Keratinocyte (primary cell): Measurements from ENCODE around the gene SPEM2. TPM values are rescaled to one million over a fixed set of nuclear protein-coding genes. Genes with fewer than 3 reads are reported as not detected.

Source experiments
- DNase-seq: peaks from one replicate; pipeline ENCODE4 v3.0.0-alpha.2; 2011; ENCODE audit warnings: low read depth, missing footprints, low spot score
- FAIRE-seq: peaks from 2 replicates; lab custom pipeline; 2011; peaks lifted over from hg19 to GRCh38; lab: Jason Lieb, UNC
- H2AFZ ChIP-seq: 2 replicates; pipeline ENCODE4 v1.6.0; 2012; ENCODE audit warnings: low read length, control low read depth, inconsistent platforms; ENCODE audit not compliant: control insufficient read depth
- H3K27ac ChIP-seq: 2 replicates; pipeline ENCODE4 v1.5.1; 2011; ENCODE audit warnings: low read length; ENCODE audit not compliant: control insufficient read depth, insufficient read depth
- H3K27me3 ChIP-seq: 3 replicates; pipeline ENCODE4 v1.6.0; 2011; ENCODE audit warnings: low read length; ENCODE audit not compliant: control insufficient read depth, insufficient read depth; ENCODE audit errors: extremely low read depth
- H3K36me3 ChIP-seq, 2 experiments: 2 replicates in 1 of 2; 3 replicates in 1 of 2; pipeline ENCODE4 v1.5.1; 2011; ENCODE audit warnings: low read length in 2 of 2, mild to moderate bottlenecking in 1 of 2; ENCODE audit not compliant: control insufficient read depth in 2 of 2, insufficient read depth in 2 of 2; ENCODE audit errors: extremely low read depth in 1 of 2
- H3K4me1 ChIP-seq: 3 replicates; pipeline ENCODE4 v1.5.1; 2011; ENCODE audit warnings: low read length; ENCODE audit not compliant: control insufficient read depth, insufficient read depth; ENCODE audit errors: extremely low read depth
- H3K4me2 ChIP-seq: 3 replicates; pipeline ENCODE4 v1.6.0; 2011; ENCODE audit warnings: low read depth, low read length; ENCODE audit not compliant: control insufficient read depth, insufficient read depth; ENCODE audit errors: extremely low read depth
- H3K4me3 ChIP-seq, 3 experiments: fragments of 200-600 bp in 1 of 3; sonication (generic) in 1 of 3; 2 replicates in 2 of 3; 3 replicates in 1 of 3; pipeline ENCODE4 v1.5.1; 2011 to 2016; ENCODE audit warnings: low read length in 3 of 3, mild to moderate bottlenecking in 3 of 3, control low read depth in 2 of 3, inconsistent platforms in 1 of 3, low read depth in 1 of 3, mixed read lengths in 1 of 3, mixed run types in 1 of 3, moderate library complexity in 1 of 3; ENCODE audit not compliant: control insufficient read depth in 2 of 3, insufficient read depth in 2 of 3; ENCODE audit errors: extremely low read depth in 1 of 3
- H3K79me2 ChIP-seq: 2 replicates; pipeline ENCODE4 v1.6.0; 2012; ENCODE audit warnings: low read length; ENCODE audit not compliant: control insufficient read depth, insufficient read depth
- H3K9ac ChIP-seq: 3 replicates; pipeline ENCODE4 v1.6.0; 2011; ENCODE audit warnings: low read length; ENCODE audit not compliant: control insufficient read depth, insufficient read depth; ENCODE audit errors: extremely low read depth
- H3K9me1 ChIP-seq: 3 replicates; pipeline ENCODE4 v1.6.0; 2011; ENCODE audit warnings: low read length; ENCODE audit not compliant: control insufficient read depth, insufficient read depth; ENCODE audit errors: extremely low read depth
- H3K9me3 ChIP-seq: 2 replicates; pipeline ENCODE4 v1.5.1; 2012; ENCODE audit warnings: low read depth, low read length; ENCODE audit not compliant: control insufficient read depth
- H4K20me1 ChIP-seq: 3 replicates; pipeline ENCODE4 v1.6.0; 2011; ENCODE audit warnings: low read length; ENCODE audit not compliant: control insufficient read depth, insufficient read depth; ENCODE audit errors: extremely low read depth
- CTCF ChIP-seq, 3 experiments: IDR thresholded peaks in 1 of 3; conservative IDR thresholded peaks in 1 of 3; optimal IDR thresholded peaks in 1 of 3; 2 replicates in 2 of 3; 3 replicates in 1 of 3; pipeline versions ENCODE3 to v1.5.1; 2011; ENCODE audit warnings: low read length in 3 of 3, mild to moderate bottlenecking in 3 of 3, moderate library complexity in 2 of 3, control low read depth in 1 of 3, inconsistent platforms in 1 of 3; ENCODE audit not compliant: insufficient read depth in 2 of 3; ENCODE audit errors: extremely low read depth in 1 of 3
- EZH2 ChIP-seq: IDR thresholded peaks from one replicate; pipeline ENCODE4 v1.6.1; 2012; ENCODE audit warnings: inconsistent platforms, mild to moderate bottlenecking, low read length, moderate library complexity
- dilution Hi-C: fragments of 300-500 bp; cut with MboI; formaldehyde crosslinking; loops from one replicate; pipeline ENCODE4 v1.7.0; 2020; ENCODE audit warnings: low sequenced_read_pairs; ENCODE audit not compliant: extremely low pct_ligation_motif_present
- polyA plus RNA-seq, 5 experiments: library from polyadenylated mRNA; depleted of rRNA in 3 of 5; stranded (reverse) in 3 of 5; stranded (forward) in 1 of 5; unstranded in 1 of 5; fragments of >200 nt; gene quantifications; 1 replicate in 1 of 5; 2 replicates in 3 of 5; 3 replicates in 1 of 5; pipeline versions ENCODE4 v1.2.1 to v1.2.3, GENCODE V29; 2011 to 2012; ENCODE audit warnings: missing spikeins in 2 of 5, low read depth in 1 of 5, low replicate concordance in 1 of 5

Gene SPEM2
- polyA plus RNA-seq, 1 donor (not counting 4 experiments of a cell fraction or from before 2014, with no cell fraction given) = not detected

GRCh38 chr17:7388856-7389255 is 36.6 kb upstream of the SPEM2 start:
- H2AFZ ChIP-seq = no peak overlapping the region
- FAIRE-seq (no peak), DNase-seq (no peak)
- dilution Hi-C loops = no loop called here
- H3K9ac ChIP-seq = no peak overlapping the region
- peaks cover 3% of the 10 kb centered on the region for H4K20me1 ChIP-seq
- peaks cover 44 to 49% of the 10 kb centered on the region in 2 experiments for H3K36me3 ChIP-seq
- no peak overlapping the region for H3K27ac ChIP-seq
- H3K27me3 ChIP-seq = no peaks in the 10 kb centered on the region
- H3K9me3 ChIP-seq = no peaks in the 10 kb centered on the region
- peaks cover 7% of the 10 kb centered on the region for H3K4me1 ChIP-seq
- no peak overlapping the region for H3K4me2 ChIP-seq
- peaks cover 25% of the 10 kb centered on the region for H3K79me2 ChIP-seq
- TF ChIP-seq CTCF (optimal IDR thresholded peaks at IDR 0.05 in 1 of 3, IDR thresholded peaks at IDR 0.05 in 1 of 3, conservative IDR thresholded peaks at IDR 0.05 in 1 of 3; ENCODE audit: extremely low read depth in 1 of 3, insufficient read depth in 2 of 3, low read length in 3 of 3) (no peak), EZH2 (no peak)
- H3K4me3 ChIP-seq = no peak overlapping the region
- no peaks in the 10 kb centered on the region for H3K9me1 ChIP-seq

- Histone ChIP-seq H3K36me3 (peaks cover 42 to 49% of the 10 kb centered on the region in 2 experiments), H3K79me2 (peaks cover 27% of the 10 kb centered on the region), H3K9me1 (no peaks in the 10 kb centered on the region), H3K27me3 (no peaks in the 10 kb centered on the region), H3K4me1 (peaks cover 11% of the 10 kb centered on the region), H3K27ac (no peak overlapping the region), H3K4me2 (no peak overlapping the region), H3K4me3 (no peak overlapping the region), H4K20me1 (peaks cover 3% of the 10 kb centered on the region), H3K9ac (no peak overlapping the region), H2AFZ (no peak overlapping the region), H3K9me3 (no peaks in the 10 kb centered on the region)
- FAIRE-seq (no peak), DNase-seq (no peak)
- dilution Hi-C loops = no loop called here
- TF ChIP-seq CTCF (optimal IDR thresholded peaks at IDR 0.05 in 1 of 3, IDR thresholded peaks at IDR 0.05 in 1 of 3, conservative IDR thresholded peaks at IDR 0.05 in 1 of 3; ENCODE audit: extremely low read depth in 1 of 3, insufficient read depth in 2 of 3, low read length in 3 of 3) = no peak
- TF ChIP-seq EZH2 = no peak
These were observed 35.2 kb upstream of the SPEM2 start for GRCh38 chr17:7389924-7390910.
